HCT116 (cell line): ENCODE results near the gene NAXE. TPM values are rescaled to one million over a fixed set of nuclear protein-coding genes. Genes with fewer than 3 reads are reported as not detected.

ENCODE experiments used
- ATAC-seq: fragments of 200-7000 bp; cut with Tn5 transposase; 2 replicates; pipeline ENCODE4 v1.9.1; 2020; ENCODE audit warnings: mild to moderate bottlenecking, moderate library complexity
- BruUV-seq: library from RNA; stranded (reverse); fragments of 400-500 nt; replicated peaks from 2 replicates; lab custom pipeline; 2021; lab: Mats Ljungman, UMichigan
- CTCF ChIA-PET: fragments of 300-600 bp; sonication (Branson Sonifier 250); formaldehyde crosslinking; loops from one replicate; lab custom pipeline; 2021; ENCODE audit warnings: antibody characterized with exemption; lab: Charles Lee
- POLR2A ChIA-PET: fragments of 300-600, 350-600 bp; sonication (Branson Sonifier 250); formaldehyde crosslinking; loops from one replicate; lab custom pipeline; 2021; ENCODE audit warnings: antibody characterized with exemption; lab: Charles Lee
- RAD21 ChIA-PET, 2 experiments: fragments of 300-600 bp; sonication (Branson Sonifier 250); formaldehyde crosslinking; loops; one replicate each; lab custom pipeline; 2023; ENCODE audit warnings: low total read pairs in 2 of 2; ENCODE audit not compliant: uncharacterized antibody in 2 of 2, unreplicated experiment in 2 of 2, low non-redundant PET in 1 of 2; lab: Charles Lee
- DNase-seq: peaks from one replicate; pipeline ENCODE4 v3.0.0-alpha.2; 2010; ENCODE audit warnings: low read depth, low spot score
- H2AFZ ChIP-seq: fragments of 200-600 bp; shearing (Covaris generic), sonication (generic); 2 replicates; pipeline ENCODE4 v1.6.1; 2017; ENCODE audit warnings: low read depth, mixed run types, mixed read lengths, antibody characterized with exemption, low read length; ENCODE audit not compliant: poor library complexity, severe bottlenecking
- H3K27ac ChIP-seq: 2 replicates; pipeline ENCODE4 v1.5.1; 2012; ENCODE audit warnings: low read depth, low read length
- H3K27me3 ChIP-seq: fragments of 200-600 bp; sonication (generic); 2 replicates; pipeline ENCODE4 v1.6.1; 2016; ENCODE audit warnings: mixed run types, low read length, mixed read lengths; ENCODE audit not compliant: insufficient read depth
- H3K36me3 ChIP-seq, 2 experiments: fragments of 200-500 bp in 1 of 2; fragments of 200-600 bp in 1 of 2; sonication (Bioruptor generic) in 1 of 2; sonication (generic) in 1 of 2; 2 replicates each; pipeline versions ENCODE4 v1.5.1 to v1.6.1; 2014 to 2016; ENCODE audit warnings: low read length in 2 of 2, inconsistent platforms in 1 of 2, mixed read lengths in 1 of 2, mixed run types in 1 of 2; ENCODE audit not compliant: insufficient read depth in 2 of 2, control insufficient read depth in 1 of 2
- H3K4me1 ChIP-seq, 2 experiments: fragments of 200-600 bp in 1 of 2; sonication (generic) in 1 of 2; 2 replicates each; pipeline versions ENCODE4 v1.5.1 to v1.6.1; 2012 to 2017; ENCODE audit warnings: low read length in 2 of 2, inconsistent platforms in 1 of 2, mild to moderate bottlenecking in 1 of 2, mixed read lengths in 1 of 2, mixed run types in 1 of 2, moderate library complexity in 1 of 2; ENCODE audit not compliant: insufficient read depth in 2 of 2, control insufficient read depth in 1 of 2
- H3K4me2 ChIP-seq: fragments of 200-600 bp; sonication (generic); 2 replicates; pipeline ENCODE4 v1.6.1; 2017; ENCODE audit warnings: mixed run types, low read length, mixed read lengths
- H3K4me3 ChIP-seq, 2 experiments: fragments of 200-600 bp in 1 of 2; sonication (generic) in 1 of 2; replicated peaks in 1 of 2; 2 replicates each; pipeline ENCODE4 v1.5.1; 2011 to 2016; ENCODE audit warnings: low read length in 2 of 2, control low read depth in 1 of 2, low read depth in 1 of 2, mild to moderate bottlenecking in 1 of 2, mixed read lengths in 1 of 2, mixed run types in 1 of 2
- H3K79me2 ChIP-seq: fragments of 200-600 bp; sonication (generic); 2 replicates; pipeline ENCODE4 v1.6.1; 2017; ENCODE audit warnings: mild to moderate bottlenecking, mixed run types, low read length, moderate library complexity, mixed read lengths; ENCODE audit not compliant: insufficient read depth
- H3K9ac ChIP-seq: fragments of 200-600 bp; sonication (generic); 2 replicates; pipeline ENCODE4 v1.6.1; 2016; ENCODE audit warnings: low read length, mixed read lengths
- H3K9me2 ChIP-seq: fragments of 200-600 bp; sonication (generic), shearing (Covaris generic); 2 replicates; pipeline ENCODE4 v1.6.1; 2017; ENCODE audit warnings: mixed run types, mild to moderate bottlenecking, moderate library complexity; ENCODE audit not compliant: insufficient read depth
- H3K9me3 ChIP-seq, 2 experiments: fragments of 200-500 bp in 1 of 2; fragments of 200-600 bp in 1 of 2; sonication (Bioruptor generic) in 1 of 2; sonication (generic) in 1 of 2; 2 replicates each; pipeline ENCODE4 v1.6.1; 2014 to 2017; ENCODE audit warnings: low read length in 2 of 2, mixed read lengths in 2 of 2, inconsistent platforms in 1 of 2, low read depth in 1 of 2, mild to moderate bottlenecking in 1 of 2, mixed run types in 1 of 2, moderate library complexity in 1 of 2; ENCODE audit not compliant: control insufficient read depth in 1 of 2, insufficient read depth in 1 of 2
- H4K20me1 ChIP-seq: fragments of 200-600 bp; sonication (generic), shearing (Covaris generic); 2 replicates; pipeline ENCODE4 v1.6.1; 2017; ENCODE audit warnings: mixed run types, mild to moderate bottlenecking, moderate library complexity; ENCODE audit not compliant: insufficient read depth
- CBX3 ChIP-seq: IDR thresholded peaks from 2 replicates; pipeline ENCODE4 v1.6.1; 2012; ENCODE audit warnings: low read depth
- EGR1 ChIP-seq: IDR thresholded peaks from 2 replicates; pipeline ENCODE4 v1.6.1; 2012; ENCODE audit warnings: low read depth
- ELF1 ChIP-seq: IDR thresholded peaks from 2 replicates; pipeline ENCODE4 v1.6.1; 2012; ENCODE audit warnings: low read depth, borderline replicate concordance
- JUND ChIP-seq: IDR thresholded peaks from 2 replicates; pipeline ENCODE4 v1.6.1; 2012
- MAX ChIP-seq: IDR thresholded peaks from 2 replicates; pipeline ENCODE4 v1.6.1; 2012
- POLR2A ChIP-seq: IDR thresholded peaks from 2 replicates; pipeline ENCODE4 v1.7.0; 2011; ENCODE audit warnings: borderline replicate concordance; ENCODE audit not compliant: insufficient read depth, insufficient read length; ENCODE audit errors: extremely low read depth
- POLR2AphosphoS5 ChIP-seq: IDR thresholded peaks from 2 replicates; pipeline ENCODE4 v1.6.1; 2011; ENCODE audit warnings: mild to moderate bottlenecking, low read depth, low read length, moderate library complexity
- SIN3A ChIP-seq: IDR thresholded peaks from 2 replicates; pipeline ENCODE4 v1.6.1; 2012; ENCODE audit warnings: low read depth
- SP1 ChIP-seq: IDR thresholded peaks from 2 replicates; pipeline ENCODE4 v1.6.1; 2012; ENCODE audit warnings: low read depth
- TCF7L2 ChIP-seq: IDR thresholded peaks from 2 replicates; pipeline ENCODE4 v1.7.0; 2011; ENCODE audit warnings: borderline replicate concordance, inconsistent platforms; ENCODE audit not compliant: insufficient read depth, insufficient read length; ENCODE audit errors: extremely low read depth
- YY1 ChIP-seq: IDR thresholded peaks from 2 replicates; pipeline ENCODE4 v1.6.1; 2011; ENCODE audit warnings: low read length, low read depth, moderate library complexity, mild to moderate bottlenecking; ENCODE audit not compliant: insufficient replicate concordance; ENCODE audit errors: extremely low read depth
- ZFX ChIP-seq: fragments of 450-650 bp; IDR thresholded peaks from 2 replicates; pipeline ENCODE4 v1.6.1; 2017
- ZNF274 ChIP-seq: fragments of 200-500 bp; sonication (Bioruptor generic); IDR thresholded peaks from 2 replicates; pipeline ENCODE4 v1.6.1; 2014; ENCODE audit warnings: mild to moderate bottlenecking, low read depth, low read length, inconsistent platforms
- intact Hi-C: fragments of 100-400 bp; cut with micrococcal nuclease; formaldehyde crosslinking; loops from 2 replicates; pipeline ENCODE4 v1.10.0; 2022
- total RNA-seq: library from RNA; stranded (reverse); gene quantifications from one replicate; pipeline ENCODE4 v1.2.1, GENCODE V29; 2021; ENCODE audit not compliant: unreplicated experiment

Gene NAXE
- total RNA-seq, 1 experiment from 2014 or later: 139 TPM

- intact Hi-C loops: no loop called here
- H3K27me3 ChIP-seq: no peaks in the 10 kb centered on the region
- H3K4me3 ChIP-seq: peak overlapping the region; percentile 80 to 96
- H4K20me1 ChIP-seq: no peaks in the 10 kb centered on the region
- H3K27ac ChIP-seq: peak overlapping the region; percentile 31; the same call in 1 of the 2 replicates
- DNase-seq: no peak
- H3K9me2 ChIP-seq: no peaks in the 10 kb centered on the region
- H3K9me3 ChIP-seq: no peaks in the 10 kb centered on the region
- CTCF ChIA-PET: no interaction called here
- H2AFZ ChIP-seq: no peak overlapping the region
- H3K4me2 ChIP-seq: peak overlapping the region; percentile 99
- H3K9ac ChIP-seq: peak overlapping the region; percentile 81
- TF ChIP-seq SIN3A (peak; percentile 45; the same call in 1 of the 2 replicates), SP1 (0 out of 2 replicates have a peak, but pooled peaks have one; percentile 12), MAX (no peak)
- TF ChIP-seq, all 23 proteins: peak for 2
- peak; percentile 26; the same call in 1 of the 2 replicates for ATAC-seq
- H3K36me3 ChIP-seq: peaks cover 0 to 4% of the 10 kb centered on the region in 2 experiments; a peak in 1 of 4 replicates
- ChIA-PET POLR2A (no interaction called here), RAD21 (no interaction called here)
- H3K4me1 ChIP-seq: peaks cover 9 to 14% of the 10 kb centered on the region in 2 experiments
- peaks cover 26% of the 10 kb centered on the region for H3K79me2 ChIP-seq
- BruUV-seq: no TSS peak
Observed at GRCh38 chr1:156571261-156571852, 20.2 kb upstream of the NAXE start.

DNA sequence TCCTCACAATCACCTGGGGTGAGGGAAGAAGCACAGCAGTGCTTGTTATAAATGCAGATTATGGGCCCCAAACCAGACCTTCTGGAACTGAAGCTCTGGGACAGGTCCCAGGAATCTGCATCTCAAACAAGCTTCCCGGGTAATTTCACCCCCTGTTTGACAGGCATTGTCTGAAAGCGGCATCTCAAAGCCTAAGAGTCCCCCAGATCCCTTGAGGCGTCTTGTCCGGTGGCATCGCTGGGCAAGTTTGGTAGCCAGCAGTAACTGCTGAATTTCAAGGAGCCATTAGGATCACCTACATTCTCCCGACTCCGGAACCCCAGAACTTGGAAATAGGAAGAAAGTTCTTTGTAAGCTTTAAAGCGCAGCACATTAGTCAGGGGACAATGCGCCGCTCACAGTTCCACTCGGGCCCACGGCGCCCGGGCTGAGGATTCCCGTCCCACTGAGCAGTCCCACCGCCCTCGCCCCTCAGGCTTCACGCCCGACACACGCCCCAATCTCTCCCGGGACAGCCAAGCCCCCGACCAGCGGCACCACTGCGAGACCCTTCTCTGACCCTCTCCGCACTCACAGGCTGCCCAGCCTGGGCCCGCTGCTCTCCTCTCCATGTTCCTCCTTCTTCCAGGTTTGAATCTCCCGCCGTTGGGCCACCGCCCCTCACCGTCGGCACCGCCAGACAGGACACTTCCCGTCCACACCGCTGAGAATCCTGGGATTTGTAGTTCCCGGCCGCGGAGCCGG, 19.5 kb upstream of the NAXE start, which contains the start of gene IQGAP3:
Gene IQGAP3 (minus strand): TSS at position 647 of the 744 bp plus-strand sequence. CDS start 36 bp downstream, at position 611.
- Histone ChIP-seq H3K4me2 (peak within 1 kb of the TSS; percentile 99), H4K20me1 (no peaks in the 10 kb centered on the region), H3K9me3 (no peaks in the 10 kb centered on the region), H3K4me1 (peaks cover 9 to 14% of the 10 kb centered on the region in 2 experiments), H3K9me2 (no peaks in the 10 kb centered on the region), H3K79me2 (peaks cover 26% of the 10 kb centered on the region), H3K27me3 (no peaks in the 10 kb centered on the region), H2AFZ (peak within 1 kb of the TSS; percentile 35), H3K4me3 (peak within 1 kb of the TSS; percentile 80 to 96), H3K36me3 (peaks cover 0 to 4% of the 10 kb centered on the region in 2 experiments; a peak in 1 of 4 replicates), H3K9ac (peak within 1 kb of the TSS; percentile 81), H3K27ac (peak within 1 kb of the TSS; percentile 31)
- TF ChIP-seq POLR2AphosphoS5 (peak; percentile 79), JUND (no peak), EGR1 (no peak), ZNF274 (no peak), POLR2A (peak; percentile 34), CBX3 (no peak), ELF1 (peak; percentile 67; the same call in 1 of the 2 replicates), MAX (peak; percentile 83), SIN3A (peak; percentile 99), SP1 (peak; percentile 48), ZFX (peak; percentile 31; the same call in 1 of the 2 replicates), TCF7L2 (peak; percentile 44), YY1 (peak; percentile 38)
- ChIA-PET RAD21 (no interaction called here), POLR2A (no interaction called here), CTCF (no interaction called here)
- peak; percentile 56 for DNase-seq
- intact Hi-C loops: no loop called here
- TSS peak; percentile 84 for BruUV-seq
- peak; percentile 99 for ATAC-seq
